ENCODE measurements around the gene TSC22D4.

DNA sequence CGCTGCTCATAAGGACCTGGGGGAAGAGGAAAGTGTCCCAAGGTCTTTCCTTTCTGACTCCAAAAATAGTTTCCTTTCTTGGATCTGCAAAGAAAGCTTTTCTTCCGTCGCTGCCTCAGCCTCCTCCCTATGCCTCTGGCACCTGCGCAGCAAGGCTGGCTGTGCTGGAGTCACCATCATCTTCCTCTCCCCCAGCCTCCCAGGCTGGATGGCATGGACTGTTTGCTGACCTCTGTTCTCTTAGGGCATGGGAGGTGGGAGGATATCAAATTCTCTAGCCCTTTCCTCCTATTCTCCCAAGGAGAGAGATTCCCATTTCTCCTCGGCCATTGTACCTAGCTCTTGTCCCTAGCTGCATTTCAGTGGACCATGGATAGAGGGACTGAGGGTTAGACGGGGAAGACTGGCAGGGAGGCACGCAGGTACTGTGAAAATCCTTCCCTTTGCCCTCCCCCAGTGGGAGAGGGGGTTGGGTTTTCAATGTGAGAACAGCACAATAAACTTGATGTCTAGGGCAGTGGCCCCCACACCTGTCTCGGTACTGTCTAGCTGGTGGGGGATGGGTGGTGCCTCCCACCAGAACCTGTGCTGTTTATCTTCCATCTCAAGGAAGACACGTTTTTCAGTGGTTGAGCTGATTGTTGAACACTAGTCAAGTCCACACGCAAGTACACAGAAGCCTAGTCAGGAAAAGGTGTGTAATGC, 45.3 kb downstream of the TSC22D4 start:
- TF ChIP-seq, protein P1, sequence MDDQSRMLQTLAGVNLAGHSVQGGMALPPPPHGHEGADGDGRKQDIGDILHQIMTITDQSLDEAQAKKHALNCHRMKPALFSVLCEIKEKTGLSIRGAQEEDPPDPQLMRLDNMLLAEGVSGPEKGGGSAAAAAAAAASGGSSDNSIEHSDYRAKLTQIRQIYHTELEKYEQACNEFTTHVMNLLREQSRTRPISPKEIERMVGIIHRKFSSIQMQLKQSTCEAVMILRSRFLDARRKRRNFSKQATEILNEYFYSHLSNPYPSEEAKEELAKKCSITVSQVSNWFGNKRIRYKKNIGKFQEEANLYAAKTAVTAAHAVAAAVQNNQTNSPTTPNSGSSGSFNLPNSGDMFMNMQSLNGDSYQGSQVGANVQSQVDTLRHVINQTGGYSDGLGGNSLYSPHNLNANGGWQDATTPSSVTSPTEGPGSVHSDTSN (CRISPR knock-in tag; IDR thresholded peaks at IDR 0.05), result no peak
- TF ChIP-seq, protein P2, sequence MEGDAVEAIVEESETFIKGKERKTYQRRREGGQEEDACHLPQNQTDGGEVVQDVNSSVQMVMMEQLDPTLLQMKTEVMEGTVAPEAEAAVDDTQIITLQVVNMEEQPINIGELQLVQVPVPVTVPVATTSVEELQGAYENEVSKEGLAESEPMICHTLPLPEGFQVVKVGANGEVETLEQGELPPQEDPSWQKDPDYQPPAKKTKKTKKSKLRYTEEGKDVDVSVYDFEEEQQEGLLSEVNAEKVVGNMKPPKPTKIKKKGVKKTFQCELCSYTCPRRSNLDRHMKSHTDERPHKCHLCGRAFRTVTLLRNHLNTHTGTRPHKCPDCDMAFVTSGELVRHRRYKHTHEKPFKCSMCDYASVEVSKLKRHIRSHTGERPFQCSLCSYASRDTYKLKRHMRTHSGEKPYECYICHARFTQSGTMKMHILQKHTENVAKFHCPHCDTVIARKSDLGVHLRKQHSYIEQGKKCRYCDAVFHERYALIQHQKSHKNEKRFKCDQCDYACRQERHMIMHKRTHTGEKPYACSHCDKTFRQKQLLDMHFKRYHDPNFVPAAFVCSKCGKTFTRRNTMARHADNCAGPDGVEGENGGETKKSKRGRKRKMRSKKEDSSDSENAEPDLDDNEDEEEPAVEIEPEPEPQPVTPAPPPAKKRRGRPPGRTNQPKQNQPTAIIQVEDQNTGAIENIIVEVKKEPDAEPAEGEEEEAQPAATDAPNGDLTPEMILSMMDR (tag by site-specific recombination; IDR thresholded peaks at IDR 0.05), result no peak
- TF ChIP-seq YY1 (tag by site-specific recombination; IDR thresholded peaks at IDR 0.05), result no peak
- TF ChIP-seq, protein P3, sequence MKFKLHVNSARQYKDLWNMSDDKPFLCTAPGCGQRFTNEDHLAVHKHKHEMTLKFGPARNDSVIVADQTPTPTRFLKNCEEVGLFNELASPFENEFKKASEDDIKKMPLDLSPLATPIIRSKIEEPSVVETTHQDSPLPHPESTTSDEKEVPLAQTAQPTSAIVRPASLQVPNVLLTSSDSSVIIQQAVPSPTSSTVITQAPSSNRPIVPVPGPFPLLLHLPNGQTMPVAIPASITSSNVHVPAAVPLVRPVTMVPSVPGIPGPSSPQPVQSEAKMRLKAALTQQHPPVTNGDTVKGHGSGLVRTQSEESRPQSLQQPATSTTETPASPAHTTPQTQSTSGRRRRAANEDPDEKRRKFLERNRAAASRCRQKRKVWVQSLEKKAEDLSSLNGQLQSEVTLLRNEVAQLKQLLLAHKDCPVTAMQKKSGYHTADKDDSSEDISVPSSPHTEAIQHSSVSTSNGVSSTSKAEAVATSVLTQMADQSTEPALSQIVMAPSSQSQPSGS (tag by site-specific recombination; IDR thresholded peaks at IDR 0.05; ENCODE audit: low read depth), result no peak
- no peak for TF ChIP-seq ZNF433 (tag by site-specific recombination; IDR thresholded peaks at IDR 0.05; ENCODE audit: low read depth)
- TF ChIP-seq ZNF549 (tag by site-specific recombination; IDR thresholded peaks at IDR 0.05), result no peak
- TF ChIP-seq, protein P4, sequence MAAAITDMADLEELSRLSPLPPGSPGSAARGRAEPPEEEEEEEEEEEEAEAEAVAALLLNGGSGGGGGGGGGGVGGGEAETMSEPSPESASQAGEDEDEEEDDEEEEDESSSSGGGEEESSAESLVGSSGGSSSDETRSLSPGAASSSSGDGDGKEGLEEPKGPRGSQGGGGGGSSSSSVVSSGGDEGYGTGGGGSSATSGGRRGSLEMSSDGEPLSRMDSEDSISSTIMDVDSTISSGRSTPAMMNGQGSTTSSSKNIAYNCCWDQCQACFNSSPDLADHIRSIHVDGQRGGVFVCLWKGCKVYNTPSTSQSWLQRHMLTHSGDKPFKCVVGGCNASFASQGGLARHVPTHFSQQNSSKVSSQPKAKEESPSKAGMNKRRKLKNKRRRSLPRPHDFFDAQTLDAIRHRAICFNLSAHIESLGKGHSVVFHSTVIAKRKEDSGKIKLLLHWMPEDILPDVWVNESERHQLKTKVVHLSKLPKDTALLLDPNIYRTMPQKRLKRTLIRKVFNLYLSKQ (tag by site-specific recombination; IDR thresholded peaks at IDR 0.05; ENCODE audit: borderline replicate concordance), result no peak
- no peak for TF ChIP-seq ZNF514 (tag by site-specific recombination; IDR thresholded peaks at IDR 0.05)
- TF ChIP-seq ZBTB7A (tag by site-specific recombination; IDR thresholded peaks at IDR 0.05; ENCODE audit: low read depth), result no peak
